Fibroblast of lung (primary cell): ENCODE results near the gene GCA. TPM values are rescaled to one million over a fixed set of nuclear protein-coding genes. Genes with fewer than 3 reads are reported as not detected.

Source experiments
- DNase-seq, 2 donors: peaks; one replicate each; pipeline versions ENCODE4 v3.0.0 to v3.0.0-alpha.2; 2010; ENCODE audit warnings: low read depth in 2 of 2
- H2AFZ ChIP-seq: 2 replicates; pipeline ENCODE4 v1.5.1; 2012; ENCODE audit warnings: low read length, control low read depth, inconsistent platforms
- H3K27ac ChIP-seq: 2 replicates; pipeline ENCODE4 v1.5.1; 2011; ENCODE audit warnings: low read length, control low read depth; ENCODE audit not compliant: insufficient read depth
- H3K27me3 ChIP-seq: 2 replicates; pipeline ENCODE4 v1.5.1; 2011; ENCODE audit warnings: mild to moderate bottlenecking, low read length; ENCODE audit not compliant: control insufficient read depth, insufficient read depth
- H3K36me3 ChIP-seq: 2 replicates; pipeline ENCODE4 v1.5.1; 2011; ENCODE audit warnings: low read length; ENCODE audit not compliant: control insufficient read depth, insufficient read depth
- H3K4me1 ChIP-seq: 2 replicates; pipeline ENCODE4 v1.5.1; 2011; ENCODE audit warnings: low read length; ENCODE audit not compliant: control insufficient read depth, insufficient read depth; ENCODE audit errors: extremely low read depth
- H3K4me2 ChIP-seq: 2 replicates; pipeline ENCODE4 v1.5.1; 2011; ENCODE audit warnings: low read length, control low read depth; ENCODE audit not compliant: insufficient read depth; ENCODE audit errors: extremely low read depth
- H3K4me3 ChIP-seq, 4 experiments: fragments of 200-600 bp in 1 of 4; sonication (generic) in 1 of 4; replicated peaks in 1 of 4; 2 replicates each; pipeline ENCODE4 v1.5.1; 2011 to 2016; ENCODE audit warnings: low read length in 4 of 4, low read depth in 3 of 4, mild to moderate bottlenecking in 3 of 4, control low read depth in 2 of 4, inconsistent platforms in 1 of 4, mixed read lengths in 1 of 4; ENCODE audit not compliant: insufficient read depth in 1 of 4; ENCODE audit errors: control extremely low read depth in 1 of 4
- H3K79me2 ChIP-seq: 2 replicates; pipeline ENCODE4 v1.5.1; 2012; ENCODE audit warnings: mild to moderate bottlenecking, low read length, inconsistent platforms; ENCODE audit not compliant: control insufficient read depth, insufficient read depth
- H3K9ac ChIP-seq: 2 replicates; pipeline ENCODE4 v1.5.1; 2011; ENCODE audit warnings: mild to moderate bottlenecking, low read length, control low read depth; ENCODE audit not compliant: insufficient read depth
- H3K9me3 ChIP-seq: 2 replicates; pipeline ENCODE4 v1.5.1; 2012; ENCODE audit warnings: low read depth, low read length; ENCODE audit not compliant: control insufficient read depth, insufficient read depth
- H4K20me1 ChIP-seq: 2 replicates; pipeline ENCODE4 v1.5.1; 2011; ENCODE audit warnings: low read length; ENCODE audit not compliant: control insufficient read depth, insufficient read depth; ENCODE audit errors: extremely low read depth
- CTCF ChIP-seq, 2 donors: IDR thresholded peaks in 1 of 2; conservative IDR thresholded peaks in 1 of 2; 1 replicate in 1 of 2; 2 replicates in 1 of 2; pipeline ENCODE4 v1.5.1; 2011 to 2012; ENCODE audit warnings: low read length in 2 of 2, control low read depth in 1 of 2, inconsistent platforms in 1 of 2, low read depth in 1 of 2, mild to moderate bottlenecking in 1 of 2
- EZH2 ChIP-seq: IDR thresholded peaks from 2 replicates; pipeline ENCODE4 v1.5.1; 2012; ENCODE audit warnings: low read length, control low read depth, mild to moderate bottlenecking; ENCODE audit errors: missing control alignments
- polyA plus RNA-seq, 2 donors: library from polyadenylated mRNA; depleted of rRNA in 1 of 2; stranded (reverse) in 1 of 2; unstranded in 1 of 2; fragments of >200 nt; gene quantifications; 2 replicates each; pipeline ENCODE4 v1.2.1, GENCODE V29; 2011 to 2012; ENCODE audit warnings: missing spikeins in 1 of 2
- total RNA-seq: library from RNA; depleted of rRNA; stranded (reverse); fragments of >200 nt; gene quantifications from 2 replicates; pipeline ENCODE4 v1.2.1, GENCODE V29; 2014

GCA gene
- total and polyA plus RNA-seq, 2 donors (not counting 1 experiment from before 2014, with no cell fraction given): 7.6 to 12.9 TPM

- DNase-seq: peak; percentile 60 to 85
- no peak overlapping the region for H3K9ac ChIP-seq
- TF ChIP-seq EZH2 (no peak), CTCF (conservative IDR thresholded peaks at IDR 0.05 in 1 of 2, IDR thresholded peaks at IDR 0.05 in 1 of 2; ENCODE audit: low read depth in 1 of 2, low read length in 2 of 2) (peak; percentile 69 to 79)
Measured at GRCh38 chr2:162297925-162298552, 45.9 kb upstream of the GCA start.

GRCh38 chr2:162298669-162299335 lies 45.1 kb upstream of the GCA start:
- H4K20me1 ChIP-seq: no peaks in the 10 kb centered on the region
- no peak overlapping the region for H3K4me2 ChIP-seq
- no peaks in the 10 kb centered on the region for H3K79me2 ChIP-seq
- no peaks in the 10 kb centered on the region for H3K36me3 ChIP-seq
- H2AFZ ChIP-seq: no peak overlapping the region
- TF ChIP-seq EZH2: no peak
- no peak for TF ChIP-seq CTCF (conservative IDR thresholded peaks at IDR 0.05 in 1 of 2, IDR thresholded peaks at IDR 0.05 in 1 of 2; ENCODE audit: low read depth in 1 of 2, low read length in 2 of 2)
- H3K9ac ChIP-seq: no peak overlapping the region
- no peak overlapping the region for H3K27ac ChIP-seq
- H3K27me3 ChIP-seq: no peaks in the 10 kb centered on the region
- no peak overlapping the region for H3K4me3 ChIP-seq
- no peak for DNase-seq
- no peaks in the 10 kb centered on the region for H3K9me3 ChIP-seq
- H3K4me1 ChIP-seq: no peaks in the 10 kb centered on the region

More at GRCh38 chr2:162297925-162298552, 45.9 kb upstream of the GCA start:
- no peaks in the 10 kb centered on the region for H3K79me2 ChIP-seq
- H2AFZ ChIP-seq: no peak overlapping the region
- H3K36me3 ChIP-seq: no peaks in the 10 kb centered on the region
- no peaks in the 10 kb centered on the region for H4K20me1 ChIP-seq
- H3K4me3 ChIP-seq: no peak overlapping the region
- peaks cover 2% of the 10 kb centered on the region for H3K4me1 ChIP-seq
- no peak overlapping the region for H3K4me2 ChIP-seq
- H3K27me3 ChIP-seq: no peaks in the 10 kb centered on the region
- H3K27ac ChIP-seq: no peak overlapping the region
- H3K9me3 ChIP-seq: no peaks in the 10 kb centered on the region

GRCh38 chr2:162300266-162300665 lies 43.7 kb upstream of the GCA start:
- no peaks in the 10 kb centered on the region for H3K4me1 ChIP-seq
- H3K9me3 ChIP-seq: no peaks in the 10 kb centered on the region
- H3K4me2 ChIP-seq: no peak overlapping the region
- H3K27me3 ChIP-seq: no peaks in the 10 kb centered on the region
- no peaks in the 10 kb centered on the region for H3K36me3 ChIP-seq
- H3K27ac ChIP-seq: no peak overlapping the region
- H4K20me1 ChIP-seq: no peaks in the 10 kb centered on the region
- H3K9ac ChIP-seq: no peak overlapping the region
- no peak overlapping the region for H3K4me3 ChIP-seq
- H3K79me2 ChIP-seq: no peaks in the 10 kb centered on the region
- H2AFZ ChIP-seq: no peak overlapping the region
- no peak for DNase-seq
- TF ChIP-seq CTCF (conservative IDR thresholded peaks at IDR 0.05 in 1 of 2, IDR thresholded peaks at IDR 0.05 in 1 of 2; ENCODE audit: low read depth in 1 of 2, low read length in 2 of 2) (no peak), EZH2 (no peak)
